ENCODE results near the gene NKX3-2. TPM values are rescaled to one million over a fixed set of nuclear protein-coding genes. Genes with fewer than 3 reads are reported as not detected.

Gene NKX3-2
- total and polyA plus RNA-seq, 12 donors, result not detected

- H3K36me3 ChIP-seq, result no peaks in the 10 kb centered on the region
- WGBS, 2 donors, result 6 to 9% methylated on average over 59 of the region's 59 CpGs
- no peak overlapping the region for H3K27ac ChIP-seq
- H3K4me3 ChIP-seq, result no peak overlapping the region
- ATAC-seq (no peak), DNase-seq (no peak)
- no peak for TF ChIP-seq CTCF (IDR thresholded peaks at IDR 0.05)
- H3K4me1 ChIP-seq, result peaks cover 0 to 25% (median 8%) of the 10 kb centered on the region in 9 donors
- intact Hi-C loops (cut with DNase I), result no loop called here
- H3K27me3 ChIP-seq, result peaks cover 42 to 100% (median 100%) of the 10 kb centered on the region in 7 donors
- H3K9me3 ChIP-seq, result peaks cover 0 to 17% (median 10%) of the 10 kb centered on the region in 11 donors
These were observed 20.5 kb downstream of the NKX3-2 start for GRCh38 chr4:13523591-13524503.

GRCh38 chr4:13523105-13523477 lies 21.2 kb downstream of the NKX3-2 start:
- no peak for TF ChIP-seq CTCF (IDR thresholded peaks at IDR 0.05)
- 4% methylated on average over 17 of the region's 17 CpGs for WGBS, 2 donors
- no peak for DNase-seq
- Histone ChIP-seq H3K4me3 (peak overlapping the region in 1 of 10 donors; percentile 12), H3K9me3 (peaks cover 0 to 17% (median 10%) of the 10 kb centered on the region in 11 donors), H3K36me3 (no peaks in the 10 kb centered on the region), H3K27me3 (peaks cover 42 to 100% (median 100%) of the 10 kb centered on the region in 7 donors), H3K27ac (no peak overlapping the region), H3K4me1 (peaks cover 0 to 19% (median 7%) of the 10 kb centered on the region in 9 donors)
- intact Hi-C loops (cut with DNase I), result no loop called here
- ATAC-seq, result no peak

- intact Hi-C loops (cut with DNase I), result no loop called here
- no peak for ATAC-seq
- no peak for TF ChIP-seq CTCF (IDR thresholded peaks at IDR 0.05)
- Histone ChIP-seq H3K36me3 (no peaks in the 10 kb centered on the region), H3K27me3 (peaks cover 39 to 100% (median 100%) of the 10 kb centered on the region in 7 donors), H3K4me3 (peak overlapping the region in 3 of 10 donors; percentile 12 to 18 (median 15)), H3K27ac (no peak overlapping the region), H3K9me3 (peaks cover 0 to 17% (median 10%) of the 10 kb centered on the region in 11 donors), H3K4me1 (peaks cover 0 to 13% (median 7%) of the 10 kb centered on the region in 9 donors)
- no peak for DNase-seq
- 2 to 3% methylated on average over 48 to 49 of the region's 49 CpGs for WGBS, 2 donors
These were observed 21.8 kb downstream of the NKX3-2 start for GRCh38 chr4:13522282-13523104.

GRCh38 chr4:13521047-13521446 lies 23.3 kb downstream of the NKX3-2 start:
- DNase-seq (no peak), ATAC-seq (no peak)
- no peak for TF ChIP-seq CTCF (IDR thresholded peaks at IDR 0.05)
- WGBS, 2 donors, result 45 to 54% methylated on average over 2 of the region's 2 CpGs
- no peak overlapping the region for H3K27ac ChIP-seq
- intact Hi-C loops (cut with DNase I), result no loop called here
- peaks cover 0 to 12% (median 7%) of the 10 kb centered on the region in 9 donors for H3K4me1 ChIP-seq
- peaks cover 37 to 100% (median 100%) of the 10 kb centered on the region in 7 donors for H3K27me3 ChIP-seq
- no peaks in the 10 kb centered on the region for H3K36me3 ChIP-seq
- H3K4me3 ChIP-seq, result no peak overlapping the region
- H3K9me3 ChIP-seq, result peaks cover 0 to 17% (median 10%) of the 10 kb centered on the region in 11 donors

Data from heart right ventricle (tissue), 16 donors.